ENCODE measurements around the gene CHRDL2.

DNA sequence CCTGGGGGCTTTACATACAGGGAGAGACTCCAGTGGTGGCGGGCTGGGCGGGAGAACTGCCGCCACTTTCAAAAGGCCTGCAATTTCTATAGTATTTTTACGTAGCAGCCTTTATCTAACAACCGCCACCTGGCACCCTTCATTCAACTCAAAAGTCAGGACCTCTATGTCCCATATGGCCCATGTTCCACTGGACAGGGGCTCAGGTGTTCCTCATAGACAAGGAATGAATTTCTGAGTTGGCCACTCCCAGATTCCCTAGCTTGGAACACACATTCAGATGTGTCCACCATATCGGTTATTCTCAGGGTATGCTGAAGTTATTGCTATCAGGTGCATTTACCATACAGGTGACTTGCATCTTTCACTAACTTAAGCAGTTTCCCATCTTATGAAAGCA, 47.4 kb upstream of the CHRDL2 start:
- TF ChIP-seq SP1 (IDR thresholded peaks at IDR 0.05) (no peak), SUZ12 (IDR thresholded peaks at IDR 0.05) (no peak), HDGF (IDR thresholded peaks at IDR 0.05; ENCODE audit: borderline replicate concordance) (no peak), L3MBTL2 (conservative IDR thresholded peaks at IDR 0.05) (no peak), ELF4 (IDR thresholded peaks at IDR 0.05) (no peak), FOXA1 (IDR thresholded peaks at IDR 0.05) (no peak), BHLHE40 (IDR thresholded peaks at IDR 0.05; ENCODE audit: borderline replicate concordance) (no peak), LEF1 (IDR thresholded peaks at IDR 0.05; ENCODE audit: borderline replicate concordance) (no peak), FOXM1 (IDR thresholded peaks at IDR 0.05; ENCODE audit: borderline replicate concordance) (no peak), ZNF384 (IDR thresholded peaks at IDR 0.05) (no peak), FOXK2 (IDR thresholded peaks at IDR 0.05) (no peak)
- TF ChIP-seq, protein P1, sequence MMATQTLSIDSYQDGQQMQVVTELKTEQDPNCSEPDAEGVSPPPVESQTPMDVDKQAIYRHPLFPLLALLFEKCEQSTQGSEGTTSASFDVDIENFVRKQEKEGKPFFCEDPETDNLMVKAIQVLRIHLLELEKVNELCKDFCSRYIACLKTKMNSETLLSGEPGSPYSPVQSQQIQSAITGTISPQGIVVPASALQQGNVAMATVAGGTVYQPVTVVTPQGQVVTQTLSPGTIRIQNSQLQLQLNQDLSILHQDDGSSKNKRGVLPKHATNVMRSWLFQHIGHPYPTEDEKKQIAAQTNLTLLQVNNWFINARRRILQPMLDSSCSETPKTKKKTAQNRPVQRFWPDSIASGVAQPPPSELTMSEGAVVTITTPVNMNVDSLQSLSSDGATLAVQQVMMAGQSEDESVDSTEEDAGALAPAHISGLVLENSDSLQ (IDR thresholded peaks at IDR 0.05) = no peak
